Measurements from ENCODE around the gene RBM18.

RBM18 gene

GRCh38 chr9:122297512-122297911, 32.9 kb upstream of the RBM18 start:
- H3K4me3 ChIP-seq (ENCODE audit: low read depth, low read length), result no peak overlapping the region
- no peak for TF ChIP-seq CTCF (IDR thresholded peaks at IDR 0.05; ENCODE audit: low read depth, low read length)
- no peak for DNase-seq (ENCODE audit: low read depth, low spot score)
- in situ Hi-C loops (cut with HindIII; ENCODE audit: low sequenced_read_pairs), result no loop called here

- in situ Hi-C loops (cut with HindIII; ENCODE audit: low sequenced_read_pairs), result no loop called here
- DNase-seq (ENCODE audit: low read depth, low spot score), result no peak
- no peak overlapping the region for H3K4me3 ChIP-seq (ENCODE audit: low read depth, low read length)
- no peak for TF ChIP-seq CTCF (IDR thresholded peaks at IDR 0.05; ENCODE audit: low read depth, low read length)
Observed at GRCh38 chr9:122294531-122294930, 29.9 kb upstream of the RBM18 start.

- in situ Hi-C loops (cut with HindIII; ENCODE audit: low sequenced_read_pairs), result no loop called here
- no peak overlapping the region for H3K4me3 ChIP-seq (ENCODE audit: low read depth, low read length)
- no peak for DNase-seq (ENCODE audit: low read depth, low spot score)
- TF ChIP-seq CTCF (IDR thresholded peaks at IDR 0.05; ENCODE audit: low read depth, low read length), result no peak
Observed at GRCh38 chr9:122291458-122291857, 26.8 kb upstream of the RBM18 start.

- in situ Hi-C loops (cut with HindIII; ENCODE audit: low sequenced_read_pairs), result no loop called here
- TF ChIP-seq CTCF (IDR thresholded peaks at IDR 0.05; ENCODE audit: low read depth, low read length), result no peak
- DNase-seq (ENCODE audit: low read depth, low spot score), result no peak
- H3K4me3 ChIP-seq (ENCODE audit: low read depth, low read length), result no peak overlapping the region
Observed at GRCh38 chr9:122287214-122287720, 22.6 kb upstream of the RBM18 start.

GRCh38 chr9:122286764-122287163, 22.1 kb upstream of the RBM18 start:
- in situ Hi-C loops (cut with HindIII; ENCODE audit: low sequenced_read_pairs), result no loop called here
- no peak overlapping the region for H3K4me3 ChIP-seq (ENCODE audit: low read depth, low read length)
- no peak for TF ChIP-seq CTCF (IDR thresholded peaks at IDR 0.05; ENCODE audit: low read depth, low read length)
- DNase-seq (ENCODE audit: low read depth, low spot score), result no peak

GRCh38 chr9:122281368-122281767, 16.7 kb upstream of the RBM18 start:
- no peak overlapping the region for H3K4me3 ChIP-seq (ENCODE audit: low read depth, low read length)
- no peak for DNase-seq (ENCODE audit: low read depth, low spot score)
- in situ Hi-C loops (cut with HindIII; ENCODE audit: low sequenced_read_pairs), result no loop called here
- no peak for TF ChIP-seq CTCF (IDR thresholded peaks at IDR 0.05; ENCODE audit: low read depth, low read length)
